GM19193 (cell line): Measurements from ENCODE around the gene KIF6.

Experiments used
- POLR2A ChIP-seq: IDR thresholded peaks from 4 replicates; pipeline ENCODE4 v1.6.1; 2011; ENCODE audit not compliant: insufficient read depth, insufficient read length; ENCODE audit errors: extremely low read depth

Gene KIF6

DNA sequence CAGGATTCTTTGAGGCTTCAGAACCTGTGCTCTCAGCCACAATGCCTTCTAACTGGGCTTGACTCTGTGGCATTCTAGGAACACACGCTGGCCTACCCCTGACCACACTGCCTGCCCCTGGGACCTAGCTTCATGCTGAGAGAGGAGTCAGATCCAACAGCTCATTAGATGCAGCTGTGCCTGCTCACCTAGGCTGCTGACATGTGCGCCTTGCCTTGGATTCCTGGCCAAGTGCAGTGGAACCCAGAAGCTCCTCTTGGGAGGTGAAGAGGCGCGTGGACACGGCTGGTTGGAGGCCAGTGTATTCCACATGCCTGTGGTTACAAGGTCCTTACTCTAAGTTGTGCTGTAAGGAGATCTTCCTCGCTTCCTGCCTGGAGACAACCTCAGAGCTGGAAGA is 378.0 kb downstream of the KIF6 start:
- no peak for TF ChIP-seq POLR2A

DNA sequence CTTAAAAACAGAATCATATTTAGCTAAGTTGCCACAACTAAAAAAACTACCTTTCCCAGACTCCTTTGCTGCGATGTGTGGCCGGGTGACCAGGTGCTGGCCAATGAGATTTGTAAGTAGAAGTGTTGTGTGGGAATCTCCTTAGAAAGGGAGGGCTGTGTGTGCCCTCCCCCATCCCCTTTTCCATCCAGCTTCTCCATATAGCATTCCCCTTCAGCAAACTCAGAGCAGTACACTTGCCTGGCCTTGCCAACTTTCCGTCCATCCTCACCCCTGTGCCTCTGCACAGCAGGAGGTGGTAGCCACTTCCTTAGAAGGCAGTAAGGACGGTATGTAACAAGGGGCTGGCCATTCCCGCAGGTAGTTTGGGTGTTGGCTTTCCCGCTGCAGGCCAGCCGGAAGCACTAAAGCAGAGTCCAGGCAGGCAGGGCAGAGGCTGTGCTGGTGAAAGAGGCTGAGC is 380.4 kb downstream of the KIF6 start:
- TF ChIP-seq POLR2A: no peak

DNA sequence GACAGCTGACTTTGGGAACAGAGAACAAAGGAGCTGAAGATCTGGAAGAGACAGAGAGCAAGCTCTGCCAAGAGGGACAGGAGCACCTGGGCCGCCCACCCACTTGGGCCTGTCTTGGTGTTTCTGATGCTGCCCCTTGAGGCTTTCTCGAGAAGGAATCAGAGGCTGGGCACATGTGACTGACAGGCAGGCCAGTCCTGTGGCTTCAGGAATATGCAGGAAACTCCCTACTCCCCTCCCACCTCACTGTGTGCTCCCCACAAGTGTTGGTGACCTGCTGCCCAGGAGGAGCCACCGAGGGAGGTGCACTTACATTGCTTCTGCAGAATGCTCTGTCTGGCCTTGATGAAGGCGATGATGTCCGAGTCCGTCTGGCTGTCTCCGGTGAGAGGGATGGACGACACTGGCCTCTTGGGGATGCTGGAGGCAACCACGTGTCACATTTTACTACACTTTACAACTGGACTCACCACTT is 381.8 kb downstream of the KIF6 start:
- TF ChIP-seq POLR2A: no peak

DNA sequence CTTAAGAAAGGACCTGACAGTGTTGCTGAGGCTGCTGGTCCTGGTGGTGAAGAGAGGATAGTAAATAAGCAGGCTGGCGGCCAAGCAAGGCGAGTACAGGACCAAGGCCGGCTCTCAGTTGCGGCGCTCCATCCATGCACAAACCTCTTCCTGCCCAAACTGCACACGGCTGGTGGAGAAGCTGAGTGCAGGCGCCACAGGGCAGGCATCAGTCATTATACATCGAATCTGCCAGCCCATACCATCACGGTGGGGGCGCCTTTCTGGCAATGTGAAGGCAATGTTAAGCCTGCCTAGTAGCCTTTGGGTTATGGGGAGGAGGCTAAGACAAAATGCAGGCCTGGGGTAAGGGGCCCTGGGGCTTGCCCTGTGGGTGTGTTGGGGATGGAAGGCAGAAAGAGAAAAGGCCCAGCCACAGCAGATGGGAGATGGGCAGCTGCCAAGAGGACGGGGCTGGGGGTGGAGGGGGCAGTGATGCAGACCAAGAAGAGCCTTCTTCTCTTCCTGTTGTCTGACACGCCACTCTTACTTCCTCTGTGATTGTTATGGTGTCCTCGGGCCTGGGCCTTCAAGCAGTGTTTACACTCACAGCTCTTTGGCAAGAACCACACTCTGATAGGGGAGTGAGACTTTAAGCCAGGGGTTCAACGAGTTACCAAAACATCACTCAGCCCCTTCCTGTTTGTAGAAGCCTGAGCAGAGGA is 382.4 kb downstream of the KIF6 start:
- no peak for TF ChIP-seq POLR2A

DNA sequence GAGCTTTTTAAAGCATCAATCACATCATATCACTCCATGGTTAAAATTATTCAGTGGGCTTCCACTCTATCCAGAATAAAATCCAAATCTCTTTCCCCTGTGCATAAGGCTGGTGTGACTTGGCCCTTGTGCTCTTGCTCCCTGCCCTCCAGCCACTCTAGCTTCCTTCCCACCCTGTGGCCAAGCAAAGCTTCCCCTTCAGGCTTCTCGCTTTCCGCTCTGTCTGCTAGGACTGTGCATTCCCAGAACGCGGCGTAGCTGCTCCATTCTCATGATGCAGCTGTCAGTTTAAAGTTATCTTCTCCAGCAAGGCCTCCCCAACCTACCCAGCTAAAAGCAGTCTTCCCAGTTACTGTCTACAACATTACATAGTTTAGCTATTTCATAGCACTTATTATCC is 383.3 kb downstream of the KIF6 start:
- no peak for TF ChIP-seq POLR2A

DNA sequence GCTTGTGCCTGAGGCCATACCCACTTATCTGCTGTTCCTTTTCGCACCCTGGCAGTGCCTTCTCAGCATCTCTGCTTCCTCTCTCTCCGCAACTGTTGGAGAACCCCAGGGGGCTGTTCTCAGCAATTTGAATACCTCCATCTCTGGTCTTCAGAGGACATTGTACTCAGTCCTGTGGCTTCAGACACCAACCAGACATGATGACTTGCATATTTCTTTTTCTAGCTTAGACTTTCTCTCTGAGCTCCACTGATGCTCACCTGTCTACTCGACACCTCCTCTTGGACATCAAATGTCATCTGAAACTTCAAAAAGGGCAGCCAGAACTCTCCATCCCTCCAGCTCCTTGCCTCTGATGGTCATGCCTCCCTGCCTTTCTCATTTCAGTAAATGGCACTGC is 383.9 kb downstream of the KIF6 start:
- TF ChIP-seq POLR2A: no peak

DNA sequence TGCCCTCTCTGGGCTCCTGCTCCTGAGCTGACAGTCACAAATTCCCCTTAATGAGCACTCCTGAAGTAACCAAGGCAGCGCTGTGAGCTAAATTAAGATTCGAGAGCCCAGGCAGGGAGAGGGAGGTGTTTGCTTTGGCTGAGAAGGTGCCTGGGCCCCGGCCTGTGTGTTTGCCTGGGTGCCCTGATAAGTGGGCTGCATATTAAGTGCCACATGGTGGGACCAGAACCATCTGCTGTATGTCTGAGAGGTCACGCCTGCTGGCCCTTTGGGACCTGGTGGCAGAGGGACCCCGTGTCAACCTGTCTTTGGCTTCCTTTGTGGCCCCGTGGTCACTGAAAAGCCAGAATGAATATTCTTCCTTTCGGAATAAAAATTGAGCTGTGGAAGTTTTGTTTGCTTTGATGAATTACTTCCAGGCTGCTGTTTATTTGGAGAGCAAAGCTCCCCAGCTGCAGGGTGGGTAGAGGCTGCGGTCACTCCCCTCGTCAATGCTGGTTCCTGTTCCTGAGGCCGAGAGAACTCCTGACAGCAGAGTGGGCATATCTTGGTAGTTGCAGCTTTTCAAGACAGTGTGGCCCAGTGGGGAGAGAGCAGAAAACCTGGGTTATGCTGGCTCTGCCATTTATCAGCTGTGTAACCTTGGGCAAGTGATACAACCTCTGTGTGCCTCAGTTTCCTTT is 385.2 kb downstream of the KIF6 start:
- TF ChIP-seq POLR2A: no peak

DNA sequence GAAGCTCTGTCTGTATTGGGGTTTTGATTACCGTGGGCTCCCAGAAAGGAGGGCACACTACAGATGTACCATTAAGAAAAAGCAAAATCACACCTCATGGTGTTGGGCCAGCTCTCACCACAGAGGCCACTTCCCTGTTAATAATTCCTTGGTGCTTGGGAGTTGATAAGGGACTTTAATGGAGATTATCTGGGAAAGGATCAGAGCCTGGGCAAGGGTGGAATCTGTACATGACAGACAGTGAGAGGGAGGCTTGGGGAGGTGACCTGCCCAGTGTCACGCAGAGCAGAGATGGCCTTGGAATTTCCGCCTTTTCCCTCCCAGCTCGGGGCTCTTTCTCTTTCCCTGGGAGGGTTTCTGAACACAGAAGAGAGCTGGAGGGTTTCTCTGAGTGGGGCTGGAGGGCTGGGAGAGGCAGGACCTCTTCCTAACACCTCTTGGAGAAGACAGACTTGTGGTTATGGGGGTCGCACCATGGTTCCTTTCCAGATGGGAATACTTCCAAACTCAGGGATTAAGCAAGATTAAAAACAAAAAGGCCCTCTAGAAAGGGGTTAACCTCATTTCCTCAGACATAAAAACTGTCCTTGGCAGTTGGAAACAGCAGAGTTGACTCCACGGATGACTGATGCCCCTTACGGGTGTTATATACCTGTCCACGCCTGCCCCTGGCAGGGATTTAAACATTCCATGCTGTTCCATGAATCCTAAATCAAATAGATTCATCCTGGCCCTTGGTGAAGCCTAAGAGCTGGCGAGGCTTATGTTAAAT is 385.9 kb downstream of the KIF6 start:
- TF ChIP-seq POLR2A: no peak

DNA sequence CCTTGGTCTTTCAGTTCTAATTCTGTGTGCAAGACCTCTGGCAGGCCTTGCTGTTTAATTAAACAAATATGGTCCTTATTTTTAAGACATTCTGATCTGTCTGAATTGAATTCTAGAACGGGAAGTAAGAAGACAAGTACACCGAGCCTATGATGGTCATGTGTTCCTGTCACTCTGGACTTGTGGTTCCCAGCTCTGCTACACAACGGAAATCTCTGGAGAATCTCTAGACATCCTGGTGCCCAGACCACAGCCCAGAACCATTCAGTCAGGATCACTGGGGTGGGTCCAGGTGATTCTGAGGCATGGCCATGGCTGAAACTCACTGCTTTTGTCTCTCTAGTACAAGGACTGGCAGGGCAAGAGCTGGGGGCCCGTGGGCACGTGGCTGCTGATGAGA is 386.8 kb downstream of the KIF6 start:
- no peak for TF ChIP-seq POLR2A

DNA sequence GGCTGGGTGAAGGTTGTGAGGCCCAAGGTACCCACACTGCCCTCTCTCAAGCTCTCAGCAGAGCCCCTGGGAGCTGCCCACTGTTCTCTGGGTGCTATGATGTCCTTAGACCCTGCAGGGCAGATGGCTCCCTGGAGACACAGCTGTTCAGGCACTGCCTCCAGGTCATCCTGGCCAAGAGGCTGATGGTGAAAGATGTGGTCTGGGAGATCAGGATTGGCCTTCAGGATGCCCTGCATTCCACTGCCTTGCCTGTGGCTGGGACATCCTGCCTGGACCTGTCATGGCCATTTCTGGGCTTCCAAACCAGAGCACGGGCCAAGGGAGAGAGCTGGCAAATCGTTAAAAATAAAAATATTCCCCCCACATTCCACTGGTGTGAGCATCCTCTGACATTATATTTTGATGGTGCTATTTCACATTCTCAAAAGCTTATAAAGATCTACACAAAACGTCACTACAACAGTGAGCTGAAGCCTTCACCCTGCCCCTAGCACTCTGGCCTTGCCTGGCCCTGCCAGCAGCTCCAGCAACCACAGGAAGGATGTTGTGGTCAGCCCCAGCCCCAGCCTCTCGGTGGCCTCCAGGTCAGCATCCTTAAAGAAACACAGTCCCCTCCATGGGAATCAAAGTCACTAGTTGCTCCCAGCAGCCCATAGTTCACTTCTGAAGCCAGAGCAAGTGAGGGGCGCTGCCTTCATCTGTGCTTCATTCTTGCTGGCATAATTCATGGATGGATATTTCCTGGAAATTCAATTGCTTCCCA is 389.2 kb downstream of the KIF6 start:
- TF ChIP-seq POLR2A: no peak

DNA sequence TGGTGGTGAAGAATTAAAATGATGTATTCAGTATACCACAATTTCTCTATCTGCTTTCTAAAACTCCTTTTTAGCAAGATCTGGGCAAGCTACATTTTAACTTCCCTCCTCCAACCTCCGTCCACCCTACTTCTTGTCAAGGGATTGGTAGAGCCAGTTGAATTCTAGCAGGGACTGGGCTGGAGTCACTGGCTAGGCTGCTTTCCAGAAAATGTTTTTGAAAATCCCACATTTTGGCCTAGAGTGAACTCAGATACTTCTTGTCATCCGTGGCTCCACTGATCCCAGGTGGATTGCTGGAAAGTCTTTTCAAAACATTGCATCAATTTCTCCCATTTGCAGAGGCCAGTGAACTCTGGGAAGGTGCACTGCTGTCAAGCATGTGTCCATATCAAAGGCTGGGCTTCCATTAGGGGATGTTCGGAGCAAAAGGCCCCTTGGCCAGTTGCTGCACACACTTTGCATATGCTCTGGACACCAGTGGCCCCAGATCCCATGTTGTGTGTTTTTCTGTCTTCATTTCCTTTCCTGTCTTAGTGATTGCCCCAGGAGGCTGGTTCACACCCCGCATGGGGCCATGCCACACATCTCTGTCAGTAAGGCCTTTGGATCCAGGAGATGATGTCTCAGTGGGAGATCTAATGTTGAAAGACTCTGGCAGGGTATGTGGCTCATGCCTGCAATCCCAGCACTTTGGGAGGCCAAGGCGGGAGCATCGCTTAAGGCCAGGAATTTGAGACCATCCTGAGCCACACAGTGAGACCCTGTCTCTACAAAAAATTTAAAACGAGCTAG is 391.4 kb downstream of the KIF6 start:
- TF ChIP-seq POLR2A: no peak

DNA sequence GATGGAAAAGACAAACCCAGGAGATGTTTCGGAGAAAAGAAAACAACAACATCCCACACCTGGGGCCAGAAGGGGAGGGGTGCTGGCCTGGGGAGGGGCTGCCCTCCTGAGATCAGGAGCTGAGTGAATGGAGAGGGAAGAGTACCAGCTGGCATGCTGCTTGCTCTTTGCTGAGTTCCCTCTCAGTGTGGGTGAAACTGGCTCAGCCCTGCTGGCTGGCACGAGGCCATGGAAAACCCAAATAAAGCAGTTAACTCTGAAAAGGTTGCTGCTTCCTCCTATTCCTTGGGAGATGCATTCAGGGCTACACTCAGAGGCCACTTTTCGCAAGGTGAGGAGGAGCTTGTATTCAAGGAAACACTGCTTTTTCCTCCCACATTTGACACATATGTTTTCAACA is 394.7 kb downstream of the KIF6 start:
- TF ChIP-seq POLR2A: no peak

DNA sequence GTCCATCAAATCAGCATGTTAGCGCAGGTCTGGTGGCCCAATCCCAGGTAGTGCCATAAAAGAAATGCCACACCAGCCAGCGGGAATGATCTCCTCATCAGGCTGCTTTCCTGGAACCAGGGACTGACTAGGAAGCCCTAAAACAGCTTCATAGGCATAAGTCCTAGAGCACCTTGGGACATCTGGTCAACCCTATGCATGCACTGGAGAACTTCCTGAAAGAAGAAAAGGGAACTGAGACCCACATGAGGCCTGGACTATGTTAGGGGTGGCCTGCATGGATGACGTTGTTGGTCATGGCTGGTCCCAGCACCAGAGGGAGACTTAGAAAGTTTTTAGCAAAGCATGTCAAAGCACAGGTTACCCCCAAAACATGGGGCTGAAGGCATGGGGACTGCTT is 395.2 kb downstream of the KIF6 start:
- TF ChIP-seq POLR2A: no peak

DNA sequence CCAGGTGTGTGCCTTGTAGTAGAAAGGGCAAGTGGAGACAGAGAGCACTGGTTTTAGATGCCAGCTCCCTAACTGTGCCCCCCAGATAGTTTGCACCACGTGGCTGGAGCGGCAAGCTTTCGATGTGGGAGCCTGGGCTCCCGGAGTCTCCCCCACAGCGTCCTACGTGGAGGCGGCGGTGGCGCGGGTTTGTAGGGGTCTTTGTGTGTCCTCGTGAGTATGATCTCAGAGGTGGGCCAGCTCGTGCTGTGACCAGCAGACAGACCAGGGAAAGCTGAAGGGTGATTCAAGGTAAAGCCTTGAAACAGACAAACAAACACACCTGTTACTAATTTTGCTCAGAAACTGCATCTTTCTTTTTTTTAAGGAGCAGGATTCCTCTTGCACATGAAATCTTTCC is 397.1 kb downstream of the KIF6 start:
- TF ChIP-seq POLR2A: no peak
